Keratinocyte (primary cell): ENCODE measurements around the gene PAX8. TPM values are rescaled to one million over a fixed set of nuclear protein-coding genes. Genes with fewer than 3 reads are reported as not detected.

Experiments used
- DNase-seq: peaks from one replicate; pipeline ENCODE4 v3.0.0-alpha.2; 2011; ENCODE audit warnings: low read depth, missing footprints, low spot score
- FAIRE-seq: peaks from 2 replicates; lab custom pipeline; 2011; peaks lifted over from hg19 to GRCh38; lab: Jason Lieb, UNC
- H2AFZ ChIP-seq: 2 replicates; pipeline ENCODE4 v1.6.0; 2012; ENCODE audit warnings: low read length, control low read depth, inconsistent platforms; ENCODE audit not compliant: control insufficient read depth
- H3K27ac ChIP-seq: 2 replicates; pipeline ENCODE4 v1.5.1; 2011; ENCODE audit warnings: low read length; ENCODE audit not compliant: control insufficient read depth, insufficient read depth
- H3K27me3 ChIP-seq: 3 replicates; pipeline ENCODE4 v1.6.0; 2011; ENCODE audit warnings: low read length; ENCODE audit not compliant: control insufficient read depth, insufficient read depth; ENCODE audit errors: extremely low read depth
- H3K36me3 ChIP-seq, 2 experiments: 2 replicates in 1 of 2; 3 replicates in 1 of 2; pipeline ENCODE4 v1.5.1; 2011; ENCODE audit warnings: low read length in 2 of 2, mild to moderate bottlenecking in 1 of 2; ENCODE audit not compliant: control insufficient read depth in 2 of 2, insufficient read depth in 2 of 2; ENCODE audit errors: extremely low read depth in 1 of 2
- H3K4me1 ChIP-seq: 3 replicates; pipeline ENCODE4 v1.5.1; 2011; ENCODE audit warnings: low read length; ENCODE audit not compliant: control insufficient read depth, insufficient read depth; ENCODE audit errors: extremely low read depth
- H3K4me2 ChIP-seq: 3 replicates; pipeline ENCODE4 v1.6.0; 2011; ENCODE audit warnings: low read depth, low read length; ENCODE audit not compliant: control insufficient read depth, insufficient read depth; ENCODE audit errors: extremely low read depth
- H3K4me3 ChIP-seq, 3 experiments: fragments of 200-600 bp in 1 of 3; sonication (generic) in 1 of 3; 2 replicates in 2 of 3; 3 replicates in 1 of 3; pipeline ENCODE4 v1.5.1; 2011 to 2016; ENCODE audit warnings: low read length in 3 of 3, mild to moderate bottlenecking in 3 of 3, control low read depth in 2 of 3, inconsistent platforms in 1 of 3, low read depth in 1 of 3, mixed read lengths in 1 of 3, mixed run types in 1 of 3, moderate library complexity in 1 of 3; ENCODE audit not compliant: control insufficient read depth in 2 of 3, insufficient read depth in 2 of 3; ENCODE audit errors: extremely low read depth in 1 of 3
- H3K79me2 ChIP-seq: 2 replicates; pipeline ENCODE4 v1.6.0; 2012; ENCODE audit warnings: low read length; ENCODE audit not compliant: control insufficient read depth, insufficient read depth
- H3K9ac ChIP-seq: 3 replicates; pipeline ENCODE4 v1.6.0; 2011; ENCODE audit warnings: low read length; ENCODE audit not compliant: control insufficient read depth, insufficient read depth; ENCODE audit errors: extremely low read depth
- H3K9me1 ChIP-seq: 3 replicates; pipeline ENCODE4 v1.6.0; 2011; ENCODE audit warnings: low read length; ENCODE audit not compliant: control insufficient read depth, insufficient read depth; ENCODE audit errors: extremely low read depth
- H3K9me3 ChIP-seq: 2 replicates; pipeline ENCODE4 v1.5.1; 2012; ENCODE audit warnings: low read depth, low read length; ENCODE audit not compliant: control insufficient read depth
- H4K20me1 ChIP-seq: 3 replicates; pipeline ENCODE4 v1.6.0; 2011; ENCODE audit warnings: low read length; ENCODE audit not compliant: control insufficient read depth, insufficient read depth; ENCODE audit errors: extremely low read depth
- CTCF ChIP-seq, 3 experiments: IDR thresholded peaks in 1 of 3; conservative IDR thresholded peaks in 1 of 3; optimal IDR thresholded peaks in 1 of 3; 2 replicates in 2 of 3; 3 replicates in 1 of 3; pipeline versions ENCODE3 to v1.5.1; 2011; ENCODE audit warnings: low read length in 3 of 3, mild to moderate bottlenecking in 3 of 3, moderate library complexity in 2 of 3, control low read depth in 1 of 3, inconsistent platforms in 1 of 3; ENCODE audit not compliant: insufficient read depth in 2 of 3; ENCODE audit errors: extremely low read depth in 1 of 3
- EZH2 ChIP-seq: IDR thresholded peaks from one replicate; pipeline ENCODE4 v1.6.1; 2012; ENCODE audit warnings: inconsistent platforms, mild to moderate bottlenecking, low read length, moderate library complexity
- dilution Hi-C: fragments of 300-500 bp; cut with MboI; formaldehyde crosslinking; loops from one replicate; pipeline ENCODE4 v1.7.0; 2020; ENCODE audit warnings: low sequenced_read_pairs; ENCODE audit not compliant: extremely low pct_ligation_motif_present
- polyA plus RNA-seq, 5 experiments: library from polyadenylated mRNA; depleted of rRNA in 3 of 5; stranded (reverse) in 3 of 5; stranded (forward) in 1 of 5; unstranded in 1 of 5; fragments of >200 nt; gene quantifications; 1 replicate in 1 of 5; 2 replicates in 3 of 5; 3 replicates in 1 of 5; pipeline versions ENCODE4 v1.2.1 to v1.2.3, GENCODE V29; 2011 to 2012; ENCODE audit warnings: missing spikeins in 2 of 5, low read depth in 1 of 5, low replicate concordance in 1 of 5

The PAX8 gene
- polyA plus RNA-seq, 1 donor (not counting 4 experiments of a cell fraction or from before 2014, with no cell fraction given) = 3.4 TPM

- Histone ChIP-seq H2AFZ (no peak overlapping the region), H3K4me2 (no peak overlapping the region), H3K9ac (no peak overlapping the region), H3K4me1 (peaks cover 42% of the 10 kb centered on the region), H3K9me1 (no peaks in the 10 kb centered on the region), H3K27me3 (no peaks in the 10 kb centered on the region), H3K36me3 (peaks cover 0 to 1% of the 10 kb centered on the region in 2 experiments), H3K27ac (no peak overlapping the region), H3K9me3 (no peaks in the 10 kb centered on the region), H3K79me2 (no peaks in the 10 kb centered on the region), H4K20me1 (no peaks in the 10 kb centered on the region), H3K4me3 (no peak overlapping the region)
- dilution Hi-C loops = no loop called here
- no peak for FAIRE-seq
- no peak for DNase-seq
- TF ChIP-seq EZH2 (no peak), CTCF (optimal IDR thresholded peaks at IDR 0.05 in 1 of 3, IDR thresholded peaks at IDR 0.05 in 1 of 3, conservative IDR thresholded peaks at IDR 0.05 in 1 of 3; ENCODE audit: extremely low read depth in 1 of 3, insufficient read depth in 2 of 3, low read length in 3 of 3) (no peak)
Measured at GRCh38 chr2:113215056-113215455, 63.7 kb downstream of the PAX8 start.

- FAIRE-seq = no peak
- no peaks in the 10 kb centered on the region for H3K27me3 ChIP-seq
- TF ChIP-seq CTCF (optimal IDR thresholded peaks at IDR 0.05 in 1 of 3, IDR thresholded peaks at IDR 0.05 in 1 of 3, conservative IDR thresholded peaks at IDR 0.05 in 1 of 3; ENCODE audit: extremely low read depth in 1 of 3, insufficient read depth in 2 of 3, low read length in 3 of 3) (no peak), EZH2 (no peak)
- H3K9me3 ChIP-seq = no peaks in the 10 kb centered on the region
- no peak overlapping the region for H2AFZ ChIP-seq
- H3K4me2 ChIP-seq = no peak overlapping the region
- H3K36me3 ChIP-seq = peaks cover 0 to 1% of the 10 kb centered on the region in 2 experiments
- H4K20me1 ChIP-seq = no peaks in the 10 kb centered on the region
- no peak for DNase-seq
- H3K9me1 ChIP-seq = no peaks in the 10 kb centered on the region
- H3K9ac ChIP-seq = no peak overlapping the region
- H3K27ac ChIP-seq = no peak overlapping the region
- dilution Hi-C loops = no loop called here
- H3K79me2 ChIP-seq = no peaks in the 10 kb centered on the region
- no peak overlapping the region for H3K4me3 ChIP-seq
- H3K4me1 ChIP-seq = peaks cover 40% of the 10 kb centered on the region
Measured at GRCh38 chr2:113214141-113214540, 64.6 kb downstream of the PAX8 start.
